ENCODE results near the gene GOT1.

GOT1 gene

DNA sequence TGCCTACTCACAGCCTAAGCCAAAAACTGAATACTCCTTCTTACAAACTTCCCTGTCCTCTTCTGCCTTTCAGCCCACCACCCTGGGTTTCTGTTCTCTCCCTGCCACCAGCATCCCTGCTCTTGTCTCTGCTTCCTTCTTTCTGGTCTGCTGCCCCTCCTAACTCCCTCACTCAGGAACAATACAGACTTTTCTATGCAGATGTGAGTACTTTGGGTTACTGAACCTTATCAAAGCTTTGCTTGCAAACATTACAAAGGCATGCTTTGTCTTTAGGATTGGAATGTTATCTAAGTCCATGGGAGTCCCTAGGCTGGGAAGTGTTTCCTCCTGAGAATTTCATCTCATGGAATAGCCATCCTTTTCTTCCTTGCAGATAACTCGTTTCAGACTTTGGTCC, 72.3 kb downstream of the GOT1 start:
- DNase-seq (ENCODE audit: low read depth), result no peak

GRCh38 chr10:99357691-99358090, 72.7 kb downstream of the GOT1 start:
- no peak for DNase-seq (ENCODE audit: low read depth)

DNA sequence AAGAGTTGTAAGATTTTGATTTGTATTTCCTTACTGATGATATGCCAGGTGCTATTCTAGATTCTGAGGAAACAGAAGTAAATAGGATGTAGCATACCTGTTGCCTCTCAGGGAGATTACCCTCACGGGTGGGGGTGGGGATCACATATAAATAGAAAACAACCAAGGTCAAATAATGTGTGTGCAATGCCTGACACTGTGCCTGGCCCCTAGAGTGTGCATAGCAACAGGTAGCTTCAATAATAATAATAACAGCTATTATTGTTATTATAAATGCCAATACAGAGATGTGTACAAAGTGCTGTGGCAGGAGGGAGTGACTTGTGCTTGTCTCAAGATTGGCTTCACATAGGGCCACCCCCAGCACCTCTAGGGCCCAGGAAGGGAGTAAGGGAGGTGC, 77.2 kb downstream of the GOT1 start:
- DNase-seq (ENCODE audit: low read depth), result no peak

- DNase-seq (ENCODE audit: low read depth), result no peak
These were observed 82.8 kb downstream of the GOT1 start for GRCh38 chr10:99347672-99348071.

Measured in GM04504 (cell line).